CD4-positive, alpha-beta T cell treated with Interleukin-10 for 1 hour (primary cell): ENCODE data around the gene NUS1.
"Not testable (repeated sequence)": the region's sequence is repeated elsewhere in the genome, so short reads cannot be mapped to it uniquely, and the experiment has no call there.

Experiments
- DNase-seq: peaks from one replicate; pipeline ENCODE4 v3.0.0-alpha.2; 2020

NUS1 gene

GRCh38 chr6:117721520-117721919 lies 46.3 kb downstream of the NUS1 start:
- not testable (repeated sequence) for DNase-seq

- no peak for DNase-seq
Observed at GRCh38 chr6:117728626-117729025, 53.4 kb downstream of the NUS1 start.

GRCh38 chr6:117729613-117730012 lies 54.3 kb downstream of the NUS1 start:
- no peak for DNase-seq

- no peak for DNase-seq
Observed at GRCh38 chr6:117733341-117733740, 58.1 kb downstream of the NUS1 start.

GRCh38 chr6:117739869-117740268 lies 64.6 kb downstream of the NUS1 start:
- DNase-seq = no peak

- no peak for DNase-seq
Observed at GRCh38 chr6:117740605-117741004, 65.3 kb downstream of the NUS1 start.

DNA sequence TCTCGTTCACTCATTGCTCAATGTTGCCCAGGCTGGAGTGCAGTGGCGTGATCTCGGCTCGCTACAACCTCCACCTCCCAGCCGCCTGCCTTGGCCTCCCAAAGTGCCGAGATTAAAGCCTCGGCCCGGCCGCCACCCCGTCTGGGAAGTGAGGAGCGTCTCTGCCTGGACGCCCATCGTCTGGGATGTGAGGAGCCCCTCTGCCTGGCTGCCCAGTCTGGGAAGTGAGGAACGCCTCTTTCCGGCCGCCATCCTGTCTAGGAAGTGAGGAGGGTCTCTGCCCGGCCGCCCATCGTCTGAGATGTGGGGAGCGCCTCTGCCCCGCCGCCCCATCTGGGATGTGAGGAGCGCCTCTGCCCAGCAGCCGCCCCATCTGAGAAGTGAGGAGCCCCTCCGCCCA lies 75.4 kb downstream of the NUS1 start:
- DNase-seq = not testable (repeated sequence)
